Esophagus muscularis mucosa (tissue), 4 donors: ENCODE measurements around the gene SERPINI2. TPM values are rescaled to one million over a fixed set of nuclear protein-coding genes. Genes with fewer than 3 reads are reported as not detected.

ENCODE experiments used
- DNase-seq: peaks from one replicate; pipeline ENCODE4 v3.0.0-alpha.2; 2017; ENCODE audit errors: extremely low spot score
- H3K27ac ChIP-seq, 4 donors: fragments of 200-600 bp; sonication (generic); replicated peaks in 1 of 4; 1 replicate in 3 of 4; 2 replicates in 1 of 4; pipeline ENCODE4 v1.5.1; 2016 to 2019; ENCODE audit warnings: mild to moderate bottlenecking in 1 of 4
- H3K27me3 ChIP-seq, 4 donors: fragments of 200-600 bp; sonication (generic); one replicate each; pipeline versions ENCODE4 v1.5.1 to v1.6.0; 2016 to 2019
- H3K36me3 ChIP-seq, 4 donors: fragments of 200-600 bp; sonication (generic); one replicate each; pipeline ENCODE4 v1.5.1; 2016 to 2019
- H3K4me1 ChIP-seq, 4 donors: fragments of 200-600 bp; sonication (generic); one replicate each; pipeline ENCODE4 v1.5.1; 2016 to 2019
- H3K4me3 ChIP-seq, 4 donors: fragments of 200-600 bp; sonication (generic); 1 replicate in 2 of 4; 2 replicates in 2 of 4; pipeline ENCODE4 v1.5.1; 2016 to 2019; ENCODE audit warnings: mild to moderate bottlenecking in 4 of 4, moderate library complexity in 1 of 4
- H3K9me3 ChIP-seq, 4 donors: fragments of 200-600 bp; sonication (generic); 1 replicate in 3 of 4; 2 replicates in 1 of 4; pipeline ENCODE4 v1.5.1; 2016 to 2019
- EP300 ChIP-seq: sonication (generic); formaldehyde crosslinking; IDR thresholded peaks from one replicate; pipeline ENCODE4 v1.6.1; 2017; ENCODE audit warnings: antibody characterized with exemption
- POLR2A ChIP-seq: fragments of 450-650 bp; IDR thresholded peaks from one replicate; pipeline ENCODE4 v1.6.1; 2017; ENCODE audit warnings: antibody characterized with exemption, moderate library complexity, mild to moderate bottlenecking, low read depth
- POLR2AphosphoS5 ChIP-seq, 2 donors: sonication (generic); formaldehyde crosslinking; IDR thresholded peaks; one replicate each; pipeline ENCODE4 v1.6.1; 2017; ENCODE audit warnings: antibody characterized with exemption in 2 of 2
- WGBS: methylation state at CpG from one replicate; pipeline ENCODE4 v1.1.5; 2018; 5-methylcytosine and 5-hydroxymethylcytosine counted together
- intact Hi-C: fragments of 100-400 bp; cut with DNase I; formaldehyde crosslinking; loops from one replicate; pipeline ENCODE4 v1.15.1; 2023
- total RNA-seq, 4 donors: library from RNA; depleted of rRNA; stranded (reverse); fragments of >200 nt; gene quantifications; one replicate each; pipeline versions ENCODE4 v1.1.0 to v1.2.1, GENCODE V29; 2016
- TF ChIP-seq, protein P1 (sequence below), 3 experiments: fragments of 200-600 bp in 2 of 3; fragments of 450-650 bp in 1 of 3; sonication (generic) in 2 of 3; IDR thresholded peaks; one replicate each; pipeline ENCODE4 v1.5.1; 2017 to 2019; ENCODE audit warnings: antibody characterized with exemption in 3 of 3, mild to moderate bottlenecking in 2 of 3, moderate library complexity in 1 of 3

The SERPINI2 gene, protein sequence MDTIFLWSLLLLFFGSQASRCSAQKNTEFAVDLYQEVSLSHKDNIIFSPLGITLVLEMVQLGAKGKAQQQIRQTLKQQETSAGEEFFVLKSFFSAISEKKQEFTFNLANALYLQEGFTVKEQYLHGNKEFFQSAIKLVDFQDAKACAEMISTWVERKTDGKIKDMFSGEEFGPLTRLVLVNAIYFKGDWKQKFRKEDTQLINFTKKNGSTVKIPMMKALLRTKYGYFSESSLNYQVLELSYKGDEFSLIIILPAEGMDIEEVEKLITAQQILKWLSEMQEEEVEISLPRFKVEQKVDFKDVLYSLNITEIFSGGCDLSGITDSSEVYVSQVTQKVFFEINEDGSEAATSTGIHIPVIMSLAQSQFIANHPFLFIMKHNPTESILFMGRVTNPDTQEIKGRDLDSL
- 1 to 10 TPM in 1 of 4 donors, under 1 TPM in 1, not detected in 2; 0.32 to 1.2 TPM for total RNA-seq

DNA sequence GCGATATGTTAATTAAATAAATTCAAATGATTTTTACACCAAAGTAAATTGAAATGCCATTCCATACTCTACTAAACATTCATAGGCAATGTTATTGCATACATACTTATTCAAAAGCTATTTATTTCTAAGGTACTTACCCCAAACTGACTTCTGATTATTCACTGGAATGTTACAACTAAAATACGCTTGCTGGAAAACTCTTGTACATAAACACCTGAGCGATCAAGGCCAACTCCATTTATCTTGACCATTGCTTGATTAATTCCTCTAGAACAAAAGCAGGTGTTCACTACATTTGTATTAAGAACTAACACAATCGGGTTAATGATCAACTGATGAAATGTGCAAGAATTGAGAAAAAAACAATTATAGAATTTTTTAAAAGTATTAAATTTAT is at the start of gene SERPINI2:
SERPINI2 (minus strand) TSS at position 180 of the 400 bp plus-strand sequence. CDS start 2,208 bp downstream, outside the sequence.
- no peaks in the 10 kb centered on the region for H3K27me3 ChIP-seq
- no peak within 1 kb of the TSS for H3K4me3 ChIP-seq
- H3K36me3 ChIP-seq = no peaks in the 10 kb centered on the region
- no peak for DNase-seq
- H3K4me1 ChIP-seq = no peaks in the 10 kb centered on the region
- intact Hi-C loops = no loop called here
- 86% methylated on average over 4 of the region's 4 CpGs for WGBS
- TF ChIP-seq POLR2AphosphoS5 (IDR thresholded peaks at IDR 0.05) = no peak
- TF ChIP-seq, protein P1, sequence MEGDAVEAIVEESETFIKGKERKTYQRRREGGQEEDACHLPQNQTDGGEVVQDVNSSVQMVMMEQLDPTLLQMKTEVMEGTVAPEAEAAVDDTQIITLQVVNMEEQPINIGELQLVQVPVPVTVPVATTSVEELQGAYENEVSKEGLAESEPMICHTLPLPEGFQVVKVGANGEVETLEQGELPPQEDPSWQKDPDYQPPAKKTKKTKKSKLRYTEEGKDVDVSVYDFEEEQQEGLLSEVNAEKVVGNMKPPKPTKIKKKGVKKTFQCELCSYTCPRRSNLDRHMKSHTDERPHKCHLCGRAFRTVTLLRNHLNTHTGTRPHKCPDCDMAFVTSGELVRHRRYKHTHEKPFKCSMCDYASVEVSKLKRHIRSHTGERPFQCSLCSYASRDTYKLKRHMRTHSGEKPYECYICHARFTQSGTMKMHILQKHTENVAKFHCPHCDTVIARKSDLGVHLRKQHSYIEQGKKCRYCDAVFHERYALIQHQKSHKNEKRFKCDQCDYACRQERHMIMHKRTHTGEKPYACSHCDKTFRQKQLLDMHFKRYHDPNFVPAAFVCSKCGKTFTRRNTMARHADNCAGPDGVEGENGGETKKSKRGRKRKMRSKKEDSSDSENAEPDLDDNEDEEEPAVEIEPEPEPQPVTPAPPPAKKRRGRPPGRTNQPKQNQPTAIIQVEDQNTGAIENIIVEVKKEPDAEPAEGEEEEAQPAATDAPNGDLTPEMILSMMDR (IDR thresholded peaks at IDR 0.05) = no peak
- TF ChIP-seq POLR2A = no peak
- no peak for TF ChIP-seq EP300
- H3K27ac ChIP-seq = no peak within 1 kb of the TSS
- H3K9me3 ChIP-seq = no peaks in the 10 kb centered on the region

DNA sequence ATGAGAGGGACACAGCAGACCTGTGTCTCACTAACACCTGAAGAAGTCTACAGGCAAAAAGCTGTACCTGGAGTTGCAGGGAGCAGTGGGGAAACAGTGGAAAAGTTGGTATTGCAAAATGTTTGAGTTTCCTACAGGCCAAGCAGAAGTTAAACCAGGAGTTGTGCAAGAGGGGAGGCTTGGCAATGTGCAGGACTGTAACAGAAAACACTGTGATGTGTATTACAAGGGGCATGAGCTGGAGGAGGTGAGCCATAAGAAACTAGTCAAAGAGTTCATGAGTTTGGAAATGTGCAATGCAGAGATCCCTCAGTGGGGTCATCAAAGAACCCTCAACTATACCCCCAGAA is 47.1 kb upstream of the SERPINI2 start:
- no peak for TF ChIP-seq EP300
- no peak for TF ChIP-seq POLR2AphosphoS5 (IDR thresholded peaks at IDR 0.05)
- no peak for TF ChIP-seq POLR2A
- TF ChIP-seq, protein P1 (IDR thresholded peaks at IDR 0.05) = no peak
- Histone ChIP-seq H3K27me3 (no peaks in the 10 kb centered on the region), H3K9me3 (no peaks in the 10 kb centered on the region), H3K36me3 (no peaks in the 10 kb centered on the region), H3K4me1 (no peaks in the 10 kb centered on the region), H3K4me3 (no peak overlapping the region), H3K27ac (no peak overlapping the region)
- intact Hi-C loops = no loop called here
- DNase-seq = no peak

DNA sequence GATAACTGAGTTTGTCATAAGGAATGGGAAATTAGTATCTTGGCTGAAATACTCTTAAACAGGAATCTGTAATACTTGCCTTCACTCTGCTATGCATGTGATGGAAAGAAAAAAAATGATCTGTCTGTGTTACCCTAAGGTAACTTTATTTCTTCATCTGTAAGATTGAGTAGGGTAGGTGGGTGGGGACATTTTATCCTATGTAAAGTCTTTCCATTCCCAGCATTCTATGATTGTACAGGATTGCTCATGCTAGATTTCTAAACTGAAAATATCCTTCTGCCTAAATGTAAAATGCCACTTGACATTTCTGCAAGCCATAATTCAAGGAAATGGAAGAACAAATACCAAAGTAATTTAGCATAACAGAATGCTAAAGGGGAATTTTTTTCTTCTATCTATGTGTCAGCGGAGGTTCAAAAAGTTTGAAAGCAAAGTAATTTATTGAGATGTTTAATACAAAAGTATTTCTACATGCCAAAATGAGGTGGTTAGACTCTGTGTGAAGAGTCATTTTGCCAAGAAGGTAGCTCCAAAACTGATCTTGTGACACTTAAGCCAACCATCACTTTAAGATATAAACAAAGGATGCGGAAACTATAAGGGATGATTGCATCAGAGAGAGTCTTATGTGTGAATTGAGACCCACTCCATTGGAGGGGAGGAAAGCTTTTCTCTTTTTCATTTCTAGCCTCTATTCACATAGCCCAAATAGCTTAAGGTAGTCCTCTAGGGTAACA is 46.6 kb upstream of the SERPINI2 start:
- WGBS = 77% methylated on average over 2 of the region's 2 CpGs
- Histone ChIP-seq H3K27ac (no peak overlapping the region), H3K4me3 (no peak overlapping the region), H3K4me1 (no peaks in the 10 kb centered on the region), H3K36me3 (no peaks in the 10 kb centered on the region), H3K27me3 (no peaks in the 10 kb centered on the region), H3K9me3 (no peaks in the 10 kb centered on the region)
- intact Hi-C loops = no loop called here
- DNase-seq = no peak
- TF ChIP-seq EP300 (no peak), POLR2AphosphoS5 (IDR thresholded peaks at IDR 0.05) (no peak), POLR2A (no peak)
- TF ChIP-seq, protein P1 (IDR thresholded peaks at IDR 0.05) = no peak

DNA sequence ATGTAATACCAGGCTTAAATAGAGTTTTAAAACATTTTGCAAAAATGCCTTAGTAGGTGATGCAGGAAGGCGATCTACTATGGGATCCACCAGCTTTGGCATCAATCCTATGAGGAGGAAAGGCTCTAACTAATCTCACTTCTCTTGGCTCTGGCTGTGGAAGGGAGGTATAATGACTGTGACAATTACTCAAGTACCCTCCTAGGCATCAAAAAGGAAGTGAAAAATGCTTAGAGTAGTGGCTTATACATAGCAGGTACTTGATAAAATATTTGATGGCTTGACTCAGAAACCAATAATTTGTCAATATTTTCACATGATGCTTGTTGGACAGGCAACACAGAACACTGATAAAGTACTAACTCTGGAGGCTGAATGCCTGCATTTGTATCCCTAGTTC is 34.1 kb upstream of the SERPINI2 start:
- TF ChIP-seq POLR2A (no peak), EP300 (no peak), POLR2AphosphoS5 (IDR thresholded peaks at IDR 0.05) (no peak)
- TF ChIP-seq, protein P1 (IDR thresholded peaks at IDR 0.05) = no peak
- no peaks in the 10 kb centered on the region for H3K27me3 ChIP-seq
- DNase-seq = no peak
- H3K9me3 ChIP-seq = no peaks in the 10 kb centered on the region
- no peaks in the 10 kb centered on the region for H3K36me3 ChIP-seq
- WGBS = 100% methylated on average over 1 of the region's 1 CpG
- no peak overlapping the region for H3K4me3 ChIP-seq
- intact Hi-C loops = no loop called here
- H3K4me1 ChIP-seq = no peaks in the 10 kb centered on the region
- no peak overlapping the region for H3K27ac ChIP-seq
